ENCODE data around the gene EIF3L.

DNA sequence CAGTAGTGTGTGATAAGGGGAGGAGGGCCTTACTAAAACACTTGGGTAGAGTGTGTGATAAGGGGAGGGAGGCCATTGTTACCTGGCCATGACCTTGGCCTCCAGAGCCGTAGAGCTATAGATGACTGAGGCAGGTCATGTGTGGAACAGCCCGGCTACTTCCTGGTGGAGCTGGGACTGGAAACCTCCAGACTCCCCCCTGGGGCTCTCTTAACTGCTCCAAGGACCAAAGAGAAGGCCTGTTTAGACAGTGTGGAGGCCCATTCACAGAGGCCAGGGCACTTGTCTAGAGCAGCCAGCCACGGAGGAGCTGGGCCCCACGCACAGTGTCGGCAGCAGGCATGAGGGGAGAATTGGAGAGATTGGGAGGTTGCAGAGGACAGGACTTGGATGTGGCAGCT lies 44.4 kb downstream of the EIF3L start:
- TF ChIP-seq, protein P1, sequence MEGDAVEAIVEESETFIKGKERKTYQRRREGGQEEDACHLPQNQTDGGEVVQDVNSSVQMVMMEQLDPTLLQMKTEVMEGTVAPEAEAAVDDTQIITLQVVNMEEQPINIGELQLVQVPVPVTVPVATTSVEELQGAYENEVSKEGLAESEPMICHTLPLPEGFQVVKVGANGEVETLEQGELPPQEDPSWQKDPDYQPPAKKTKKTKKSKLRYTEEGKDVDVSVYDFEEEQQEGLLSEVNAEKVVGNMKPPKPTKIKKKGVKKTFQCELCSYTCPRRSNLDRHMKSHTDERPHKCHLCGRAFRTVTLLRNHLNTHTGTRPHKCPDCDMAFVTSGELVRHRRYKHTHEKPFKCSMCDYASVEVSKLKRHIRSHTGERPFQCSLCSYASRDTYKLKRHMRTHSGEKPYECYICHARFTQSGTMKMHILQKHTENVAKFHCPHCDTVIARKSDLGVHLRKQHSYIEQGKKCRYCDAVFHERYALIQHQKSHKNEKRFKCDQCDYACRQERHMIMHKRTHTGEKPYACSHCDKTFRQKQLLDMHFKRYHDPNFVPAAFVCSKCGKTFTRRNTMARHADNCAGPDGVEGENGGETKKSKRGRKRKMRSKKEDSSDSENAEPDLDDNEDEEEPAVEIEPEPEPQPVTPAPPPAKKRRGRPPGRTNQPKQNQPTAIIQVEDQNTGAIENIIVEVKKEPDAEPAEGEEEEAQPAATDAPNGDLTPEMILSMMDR (IDR thresholded peaks at IDR 0.05; ENCODE audit: low read depth, low read length) = no peak
- TF ChIP-seq, protein P2, sequence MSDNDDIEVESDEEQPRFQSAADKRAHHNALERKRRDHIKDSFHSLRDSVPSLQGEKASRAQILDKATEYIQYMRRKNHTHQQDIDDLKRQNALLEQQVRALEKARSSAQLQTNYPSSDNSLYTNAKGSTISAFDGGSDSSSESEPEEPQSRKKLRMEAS (IDR thresholded peaks at IDR 0.05; ENCODE audit: low read depth, low read length) = no peak
- TF ChIP-seq POLR2A (IDR thresholded peaks at IDR 0.05; ENCODE audit: extremely low read depth, insufficient read length) = no peak

Measured in NB4 (cell line).